Peyer's patch (tissue), 4 donors: ENCODE measurements around the gene ADAP1. TPM values are rescaled to one million over a fixed set of nuclear protein-coding genes. Genes with fewer than 3 reads are reported as not detected.

Experiments used
- DNase-seq, 3 donors: peaks; one replicate each; pipeline ENCODE4 v3.0.0-alpha.2; 2017 to 2019
- H3K27ac ChIP-seq, 4 donors: fragments of 200-600 bp; sonication (generic); one replicate each; pipeline ENCODE4 v1.5.1; 2016 to 2019
- H3K27me3 ChIP-seq, 2 donors: fragments of 200-600 bp; sonication (generic); one replicate each; pipeline ENCODE4 v1.5.1; 2019
- H3K36me3 ChIP-seq, 3 donors: fragments of 200-600 bp; sonication (generic); one replicate each; pipeline ENCODE4 v1.5.1; 2016 to 2019
- H3K4me1 ChIP-seq, 4 donors: fragments of 200-600 bp; sonication (generic); one replicate each; pipeline ENCODE4 v1.5.1; 2016 to 2019
- H3K4me3 ChIP-seq, 4 donors: fragments of 200-600 bp; sonication (generic); 1 replicate in 3 of 4; 2 replicates in 1 of 4; pipeline ENCODE4 v1.5.1; 2016 to 2019; ENCODE audit warnings: mild to moderate bottlenecking in 1 of 4
- H3K9me3 ChIP-seq, 4 donors: fragments of 200-600 bp; sonication (generic); one replicate each; pipeline ENCODE4 v1.5.1; 2016 to 2019; ENCODE audit warnings: mild to moderate bottlenecking in 1 of 4
- POLR2A ChIP-seq, 2 donors: fragments of 450-650 bp; IDR thresholded peaks; one replicate each; pipeline ENCODE4 v1.5.1; 2017; ENCODE audit warnings: antibody characterized with exemption in 2 of 2, mild to moderate bottlenecking in 2 of 2, moderate library complexity in 2 of 2
- total RNA-seq, 4 donors: library from RNA; depleted of rRNA; stranded (reverse); fragments of >200 nt; gene quantifications; one replicate each; pipeline ENCODE4 v1.1.0, GENCODE V29; 2016
- TF ChIP-seq, protein P1 (sequence below), 6 experiments: fragments of 450-650 bp in 4 of 6; fragments of 200-600 bp in 2 of 6; sonication (generic) in 1 of 6; IDR thresholded peaks; one replicate each; pipeline ENCODE4 v1.5.1; 2017 to 2019; ENCODE audit warnings: antibody characterized with exemption in 6 of 6, mild to moderate bottlenecking in 3 of 6, moderate library complexity in 1 of 6

The ADAP1 gene
- total RNA-seq, 4 donors from 2014 or later, result 102 to 146 (median 133) TPM

DNA sequence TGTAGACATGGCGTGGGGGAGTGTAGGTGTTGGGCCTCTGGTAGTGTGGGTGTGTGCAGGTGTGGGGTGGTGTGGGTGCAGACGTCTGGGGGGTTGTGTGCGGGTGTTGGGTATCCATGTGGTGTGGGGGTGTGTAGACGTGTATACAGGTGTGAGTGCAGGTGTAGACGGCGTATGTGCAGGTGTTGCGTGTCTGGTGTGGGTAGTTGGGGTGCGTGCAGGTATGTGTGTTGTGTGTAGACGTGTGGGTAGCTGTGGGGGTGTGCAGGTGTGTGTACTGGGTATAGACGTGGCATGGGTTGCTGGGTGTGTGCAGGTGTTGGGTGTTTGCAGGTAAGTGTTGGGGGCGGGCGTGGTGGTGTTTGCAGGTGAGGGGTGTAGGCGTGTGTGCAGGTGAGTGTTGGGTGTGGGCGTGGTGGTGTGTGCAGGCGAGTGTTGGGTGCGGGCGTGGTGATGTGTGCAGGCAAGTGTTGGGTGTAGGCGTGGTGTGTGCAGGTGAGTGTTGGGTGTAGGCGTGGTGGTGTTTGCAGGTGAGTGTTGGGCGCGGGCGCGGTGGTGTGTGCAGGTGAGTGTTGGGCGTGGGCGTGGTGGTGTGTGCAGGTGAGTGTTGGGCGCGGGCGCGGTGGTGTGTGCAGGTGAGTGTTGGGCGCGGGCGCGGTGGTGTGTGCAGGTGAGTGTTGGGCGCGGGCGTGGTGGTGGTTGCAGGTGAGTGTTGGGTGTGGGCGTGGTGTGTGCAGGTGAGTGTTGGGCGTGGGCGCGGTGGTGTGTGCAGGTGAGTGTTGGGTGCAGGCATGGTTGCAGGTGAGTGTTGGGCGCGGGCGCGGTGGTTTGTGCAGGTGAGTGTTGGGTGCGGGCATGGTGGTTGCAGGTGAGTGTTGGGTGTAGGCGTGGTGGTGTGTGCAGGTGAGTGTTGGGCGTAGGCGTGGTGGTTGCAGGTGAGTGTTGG, 61.6 kb downstream of the ADAP1 start:
- no peak for DNase-seq
- H3K4me1 ChIP-seq, result no peaks in the 10 kb centered on the region
- no peaks in the 10 kb centered on the region for H3K9me3 ChIP-seq
- TF ChIP-seq, protein P1, sequence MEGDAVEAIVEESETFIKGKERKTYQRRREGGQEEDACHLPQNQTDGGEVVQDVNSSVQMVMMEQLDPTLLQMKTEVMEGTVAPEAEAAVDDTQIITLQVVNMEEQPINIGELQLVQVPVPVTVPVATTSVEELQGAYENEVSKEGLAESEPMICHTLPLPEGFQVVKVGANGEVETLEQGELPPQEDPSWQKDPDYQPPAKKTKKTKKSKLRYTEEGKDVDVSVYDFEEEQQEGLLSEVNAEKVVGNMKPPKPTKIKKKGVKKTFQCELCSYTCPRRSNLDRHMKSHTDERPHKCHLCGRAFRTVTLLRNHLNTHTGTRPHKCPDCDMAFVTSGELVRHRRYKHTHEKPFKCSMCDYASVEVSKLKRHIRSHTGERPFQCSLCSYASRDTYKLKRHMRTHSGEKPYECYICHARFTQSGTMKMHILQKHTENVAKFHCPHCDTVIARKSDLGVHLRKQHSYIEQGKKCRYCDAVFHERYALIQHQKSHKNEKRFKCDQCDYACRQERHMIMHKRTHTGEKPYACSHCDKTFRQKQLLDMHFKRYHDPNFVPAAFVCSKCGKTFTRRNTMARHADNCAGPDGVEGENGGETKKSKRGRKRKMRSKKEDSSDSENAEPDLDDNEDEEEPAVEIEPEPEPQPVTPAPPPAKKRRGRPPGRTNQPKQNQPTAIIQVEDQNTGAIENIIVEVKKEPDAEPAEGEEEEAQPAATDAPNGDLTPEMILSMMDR (IDR thresholded peaks at IDR 0.05), result no peak
- no peak for TF ChIP-seq POLR2A (IDR thresholded peaks at IDR 0.05)
- no peaks in the 10 kb centered on the region for H3K27me3 ChIP-seq
- H3K27ac ChIP-seq, result no peak overlapping the region
- H3K36me3 ChIP-seq, result peaks cover 0 to 83% (median 0%) of the 10 kb centered on the region in 3 donors
- H3K4me3 ChIP-seq, result no peak overlapping the region

DNA sequence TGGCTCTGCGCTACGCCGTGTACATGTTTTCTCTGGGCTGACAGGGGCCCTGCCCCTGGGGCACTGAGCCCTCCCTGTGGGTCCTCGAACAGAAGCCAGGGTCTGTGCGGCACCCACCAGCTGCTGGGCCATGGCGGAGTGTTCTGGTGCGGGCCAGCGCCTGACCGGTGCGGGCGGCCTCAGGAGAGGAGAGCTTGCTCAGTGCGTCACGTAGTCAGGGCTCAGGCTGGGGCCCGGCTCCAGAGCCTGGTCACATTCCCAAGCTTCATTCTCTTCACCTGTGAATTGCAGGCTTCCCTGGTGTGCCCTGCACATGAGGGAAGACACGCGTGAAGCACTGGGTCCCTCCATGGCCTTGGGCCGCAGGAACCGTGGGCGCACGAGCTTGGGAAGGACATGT, 62.7 kb downstream of the ADAP1 start:
- Histone ChIP-seq H3K27me3 (no peaks in the 10 kb centered on the region), H3K4me3 (no peak overlapping the region), H3K36me3 (peaks cover 0 to 84% (median 0%) of the 10 kb centered on the region in 3 donors), H3K27ac (no peak overlapping the region), H3K4me1 (no peaks in the 10 kb centered on the region), H3K9me3 (no peaks in the 10 kb centered on the region)
- TF ChIP-seq, protein P1 (IDR thresholded peaks at IDR 0.05), result no peak
- TF ChIP-seq POLR2A (IDR thresholded peaks at IDR 0.05), result no peak
- no peak for DNase-seq

DNA sequence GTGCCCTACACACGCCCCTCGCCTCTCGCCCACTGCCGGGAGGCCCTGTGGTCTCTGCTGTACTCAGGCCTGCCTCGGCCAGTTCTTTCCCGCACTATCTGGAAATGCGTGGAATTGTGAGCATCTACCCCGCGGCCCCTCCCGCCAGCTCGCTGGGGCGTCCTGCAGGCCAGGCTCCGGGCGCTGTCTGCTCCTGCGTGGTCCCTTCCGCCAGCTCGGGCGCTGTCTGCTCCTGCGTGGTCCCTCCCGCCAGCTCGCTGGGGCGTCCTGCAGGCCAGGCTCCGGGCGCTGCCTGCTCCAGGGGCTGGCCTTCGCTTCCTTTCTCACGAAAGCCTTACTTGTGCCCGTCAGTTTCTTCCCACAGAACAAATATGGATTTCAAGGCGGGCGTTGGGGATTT, 63.2 kb downstream of the ADAP1 start:
- no peaks in the 10 kb centered on the region for H3K4me1 ChIP-seq
- H3K36me3 ChIP-seq, result peaks cover 0 to 84% (median 0%) of the 10 kb centered on the region in 3 donors
- H3K27me3 ChIP-seq, result no peaks in the 10 kb centered on the region
- no peaks in the 10 kb centered on the region for H3K9me3 ChIP-seq
- no peak overlapping the region for H3K27ac ChIP-seq
- TF ChIP-seq, protein P1 (IDR thresholded peaks at IDR 0.05), result no peak
- TF ChIP-seq POLR2A (IDR thresholded peaks at IDR 0.05), result no peak
- no peak overlapping the region for H3K4me3 ChIP-seq
- no peak for DNase-seq

DNA sequence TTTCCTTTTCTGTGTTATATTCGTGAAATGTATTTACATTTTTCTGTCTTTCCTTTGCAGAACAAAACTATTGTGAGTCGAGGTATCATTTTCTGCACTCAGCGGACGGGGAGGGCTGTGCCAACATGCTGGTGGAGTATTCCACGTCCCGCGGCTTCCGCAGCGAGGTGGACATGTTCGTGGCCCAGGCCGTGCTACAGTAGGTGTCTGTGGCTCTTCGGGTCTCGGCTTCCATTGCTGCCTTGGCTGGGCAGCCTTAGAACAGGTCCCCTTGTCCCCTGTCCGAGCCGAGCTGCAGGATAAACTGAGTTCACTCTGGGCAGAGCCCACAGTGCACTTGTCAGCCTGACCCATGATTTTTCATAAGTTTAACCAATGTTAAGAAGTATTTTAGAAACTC, 63.6 kb downstream of the ADAP1 start:
- Histone ChIP-seq H3K9me3 (no peaks in the 10 kb centered on the region), H3K4me3 (no peak overlapping the region), H3K27ac (no peak overlapping the region), H3K4me1 (no peaks in the 10 kb centered on the region), H3K27me3 (no peaks in the 10 kb centered on the region), H3K36me3 (peaks cover 0 to 84% (median 0%) of the 10 kb centered on the region in 3 donors)
- no peak for TF ChIP-seq POLR2A (IDR thresholded peaks at IDR 0.05)
- TF ChIP-seq, protein P1 (IDR thresholded peaks at IDR 0.05), result no peak
- DNase-seq, result no peak

DNA sequence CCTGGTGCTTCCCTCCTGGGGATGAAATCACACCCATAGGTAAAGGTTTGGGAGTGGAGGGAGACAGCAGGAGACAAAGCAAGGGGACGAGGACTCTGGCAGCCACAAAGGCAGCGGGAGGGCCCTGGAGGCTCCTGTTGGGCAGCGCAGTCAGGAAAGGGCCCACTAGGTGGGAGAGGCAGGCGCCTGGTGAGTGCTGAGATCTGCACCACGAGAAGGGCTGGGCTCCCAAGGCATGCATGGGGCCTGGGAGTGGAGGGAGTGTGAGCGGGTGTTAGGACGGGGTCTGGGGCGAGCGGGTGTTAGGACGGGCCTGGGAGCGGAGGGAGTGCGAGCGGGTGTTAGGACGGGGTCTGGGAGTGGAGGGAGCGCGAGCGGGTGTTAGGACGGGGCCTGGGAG, 65.1 kb downstream of the ADAP1 start:
- Histone ChIP-seq H3K4me3 (no peak overlapping the region), H3K36me3 (peaks cover 0 to 71% (median 0%) of the 10 kb centered on the region in 3 donors), H3K4me1 (no peaks in the 10 kb centered on the region), H3K9me3 (no peaks in the 10 kb centered on the region), H3K27me3 (no peaks in the 10 kb centered on the region), H3K27ac (no peak overlapping the region)
- TF ChIP-seq, protein P1 (IDR thresholded peaks at IDR 0.05), result no peak
- TF ChIP-seq POLR2A (IDR thresholded peaks at IDR 0.05), result no peak
- no peak for DNase-seq
